LNCaP clone FGC (cell line): Measurements from ENCODE around the gene CCDC186.

ENCODE experiments used
- DNase-seq: peaks from one replicate; pipeline ENCODE4 v3.0.0-alpha.2; 2011; ENCODE audit warnings: low read depth
- H3K4me3 ChIP-seq: 2 replicates; pipeline ENCODE4 v1.5.1; 2011; ENCODE audit warnings: mild to moderate bottlenecking, low read depth, low read length, control low read depth
- CTCF ChIP-seq: IDR thresholded peaks from 2 replicates; pipeline ENCODE4 v1.5.1; 2012; ENCODE audit warnings: mild to moderate bottlenecking; ENCODE audit not compliant: control insufficient read depth, insufficient read depth; ENCODE audit errors: extremely low read depth

The CCDC186 gene

DNA sequence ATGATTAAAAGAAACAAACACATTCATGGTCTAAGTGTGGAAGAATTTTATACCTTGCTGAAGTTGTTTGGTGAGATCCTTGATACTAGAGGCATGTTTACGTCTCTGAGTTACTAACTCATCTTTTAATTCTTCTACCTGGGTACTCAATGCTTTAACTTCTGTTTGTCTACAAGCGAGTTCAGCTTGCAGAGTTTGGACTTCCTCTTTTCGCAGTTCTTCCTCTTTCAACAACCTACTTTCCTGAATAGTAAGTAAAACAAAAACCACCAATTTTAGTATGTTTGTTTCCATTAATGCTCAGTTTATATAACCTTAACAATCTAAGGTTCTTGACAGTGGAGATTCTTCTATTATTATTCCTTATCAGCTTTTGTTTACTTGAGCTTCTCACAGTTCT, 42.9 kb downstream of the CCDC186 start:
- no peak for TF ChIP-seq CTCF
- no peak for DNase-seq
- H3K4me3 ChIP-seq = no peak overlapping the region

GRCh38 chr10:114121031-114121430, 53.0 kb downstream of the CCDC186 start:
- 0 out of 2 replicates have a peak, but pooled peaks have one; percentile 5 for TF ChIP-seq CTCF
- no peak for DNase-seq
- H3K4me3 ChIP-seq = no peak overlapping the region

DNA sequence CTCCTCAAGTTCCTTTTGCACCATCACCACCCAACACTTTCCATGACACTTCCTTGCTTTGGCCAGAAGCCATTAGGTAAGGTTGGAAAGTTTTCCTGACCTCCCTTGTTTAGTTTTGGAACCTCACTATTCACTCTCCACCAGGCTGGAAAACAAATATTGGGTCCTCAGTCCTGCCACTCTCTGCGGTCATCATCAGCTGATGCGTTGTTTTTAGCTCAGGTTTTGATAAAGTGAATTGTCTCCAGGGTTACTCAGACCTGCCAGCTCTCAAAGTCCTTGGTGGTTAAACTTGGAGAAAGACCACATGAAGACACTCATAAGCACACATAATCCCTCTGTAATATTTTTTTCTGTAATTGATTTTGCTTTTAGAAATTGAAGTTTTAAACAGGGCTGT, 55.5 kb downstream of the CCDC186 start:
- DNase-seq = no peak
- H3K4me3 ChIP-seq = no peak overlapping the region
- no peak for TF ChIP-seq CTCF

DNA sequence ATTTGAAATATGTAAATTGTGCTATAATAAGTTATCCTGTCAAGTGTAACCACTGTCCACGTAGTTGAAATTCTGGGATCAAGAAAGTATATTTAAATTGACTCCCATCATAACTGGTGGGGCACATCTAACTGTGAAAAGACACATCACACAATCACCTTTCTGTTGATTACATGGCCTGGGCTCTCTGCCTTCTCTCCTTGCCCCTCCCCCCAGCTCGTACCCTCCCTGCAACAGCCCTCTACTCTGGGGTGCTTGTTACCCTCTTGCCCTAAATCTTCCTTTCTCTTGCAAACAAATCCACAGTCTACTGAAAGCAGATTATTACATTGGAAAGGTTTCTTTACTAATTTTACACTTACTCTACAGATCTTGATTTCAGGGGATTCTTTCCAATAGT, 56.3 kb downstream of the CCDC186 start:
- no peak overlapping the region for H3K4me3 ChIP-seq
- no peak for TF ChIP-seq CTCF
- no peak for DNase-seq

DNA sequence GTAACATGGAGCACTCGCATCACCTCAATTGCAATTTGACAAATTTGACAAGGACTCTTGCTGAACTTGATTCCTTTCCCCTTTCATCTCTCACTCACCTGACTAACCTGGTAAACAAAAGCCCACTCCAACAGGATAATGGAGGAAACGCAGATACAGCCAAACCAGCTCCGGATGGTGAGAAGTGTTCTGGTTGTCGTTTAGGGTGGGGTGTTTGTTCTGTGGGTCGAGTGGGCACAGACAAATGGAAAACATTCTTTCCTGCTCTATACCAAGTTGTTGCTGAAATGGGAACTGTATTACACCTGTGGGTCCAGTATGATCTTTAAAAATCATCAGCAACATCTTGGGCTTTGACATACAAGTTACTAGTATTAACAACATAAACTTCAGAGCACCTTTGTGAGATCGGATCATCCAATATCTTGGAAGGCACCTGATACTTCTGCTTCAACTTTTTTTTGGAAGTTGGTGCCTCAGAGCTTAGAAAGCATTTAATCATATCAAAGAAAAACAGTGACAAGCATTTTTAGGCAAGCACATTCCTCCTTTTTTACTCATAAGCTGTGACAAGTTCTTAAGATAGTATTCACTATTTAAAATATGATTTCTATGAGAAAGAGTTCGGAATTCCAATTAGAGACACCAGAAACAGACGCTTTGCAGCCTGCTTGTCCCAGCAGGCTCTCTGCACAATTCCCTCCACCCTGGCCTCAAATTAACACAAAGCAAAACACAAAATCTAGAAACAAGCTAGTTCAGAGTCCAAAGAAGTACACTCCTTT, 58.1 kb downstream of the CCDC186 start:
- no peak for DNase-seq
- no peak for TF ChIP-seq CTCF

GRCh38 chr10:114110174-114110972, 63.6 kb downstream of the CCDC186 start:
- no peak for DNase-seq
- TF ChIP-seq CTCF = peak; percentile 58
- H3K4me3 ChIP-seq = no peak overlapping the region

More for the DNA sequence above, 58.1 kb downstream of the CCDC186 start:
- H3K4me3 ChIP-seq = no peak overlapping the region

DNA sequence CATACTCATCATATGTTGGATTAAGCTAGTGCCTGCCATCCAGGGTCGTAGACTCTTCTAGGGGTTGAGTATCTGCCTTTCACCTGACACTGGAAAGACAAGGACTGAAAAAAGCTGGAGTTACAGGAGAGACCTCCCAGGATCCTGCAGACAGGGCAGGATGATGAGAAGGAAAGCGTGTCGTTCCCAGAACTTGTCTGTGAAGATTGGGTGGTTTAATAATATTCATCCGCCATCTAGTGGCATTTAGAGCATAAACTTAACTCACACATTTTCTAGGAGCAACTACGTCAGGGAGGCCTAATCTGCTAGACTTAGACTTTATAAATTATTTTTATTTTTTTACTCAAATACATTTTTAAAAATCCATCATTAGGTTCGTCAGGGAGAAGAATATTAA, 70.7 kb downstream of the CCDC186 start:
- H3K4me3 ChIP-seq = no peak overlapping the region
- peak; percentile 39 for DNase-seq
- peak; percentile 68 for TF ChIP-seq CTCF
